Vagina (tissue), 2 donors: ENCODE results near the gene KIRREL3. TPM values are rescaled to one million over a fixed set of nuclear protein-coding genes. Genes with fewer than 3 reads are reported as not detected.

Source experiments
- DNase-seq, 2 donors: peaks; one replicate each; pipeline ENCODE4 v3.0.0-alpha.2; 2017; ENCODE audit errors: extremely low spot score in 2 of 2
- H3K27ac ChIP-seq: fragments of 200-600 bp; sonication (generic); one replicate; pipeline ENCODE4 v1.5.1; 2019
- H3K27me3 ChIP-seq: fragments of 200-600 bp; sonication (generic); one replicate; pipeline ENCODE4 v1.5.1; 2019
- H3K36me3 ChIP-seq, 2 donors: fragments of 200-600 bp; sonication (generic); one replicate each; pipeline ENCODE4 v1.5.1; 2017 to 2019
- H3K4me1 ChIP-seq: fragments of 200-600 bp; sonication (generic); one replicate; pipeline ENCODE4 v1.5.1; 2019
- H3K4me3 ChIP-seq, 2 donors: fragments of 200-600 bp; sonication (generic); 1 replicate in 1 of 2; 2 replicates in 1 of 2; pipeline ENCODE4 v1.5.1; 2016 to 2019
- H3K9me3 ChIP-seq: fragments of 200-600 bp; sonication (generic); one replicate; pipeline ENCODE4 v1.5.1; 2019
- POLR2A ChIP-seq, 2 donors: fragments of 450-650 bp; IDR thresholded peaks; one replicate each; pipeline ENCODE4 v1.6.1; 2017; ENCODE audit warnings: antibody characterized with exemption in 2 of 2, mild to moderate bottlenecking in 2 of 2, moderate library complexity in 2 of 2
- POLR2AphosphoS5 ChIP-seq, 2 donors: sonication (generic); formaldehyde crosslinking; IDR thresholded peaks; one replicate each; pipeline ENCODE4 v1.9.0; 2017; ENCODE audit warnings: antibody characterized with exemption in 2 of 2, mild to moderate bottlenecking in 2 of 2, low read depth in 1 of 2; ENCODE audit not compliant: insufficient read depth in 1 of 2
- intact Hi-C: fragments of 100-400 bp; cut with DNase I; formaldehyde crosslinking; loops from one replicate; pipeline ENCODE4 v1.15.1; 2023
- total RNA-seq: library from RNA; depleted of rRNA; stranded (reverse); fragments of >200 nt; gene quantifications from one replicate; pipeline ENCODE4 v1.2.3, GENCODE V29; 2016
- TF ChIP-seq, protein P1 (sequence below), 3 experiments: fragments of 450-650 bp in 2 of 3; fragments of 200-600 bp in 1 of 3; sonication (generic) in 1 of 3; IDR thresholded peaks; one replicate each; pipeline ENCODE4 v1.5.1; 2017 to 2019; ENCODE audit warnings: antibody characterized with exemption in 3 of 3, mild to moderate bottlenecking in 2 of 3, moderate library complexity in 2 of 3

KIRREL3 gene
- total RNA-seq, 1 donor from 2014 or later, result not detected

GRCh38 chr11:126514061-126514693, 486.4 kb downstream of the KIRREL3 start:
- TF ChIP-seq, protein P1, sequence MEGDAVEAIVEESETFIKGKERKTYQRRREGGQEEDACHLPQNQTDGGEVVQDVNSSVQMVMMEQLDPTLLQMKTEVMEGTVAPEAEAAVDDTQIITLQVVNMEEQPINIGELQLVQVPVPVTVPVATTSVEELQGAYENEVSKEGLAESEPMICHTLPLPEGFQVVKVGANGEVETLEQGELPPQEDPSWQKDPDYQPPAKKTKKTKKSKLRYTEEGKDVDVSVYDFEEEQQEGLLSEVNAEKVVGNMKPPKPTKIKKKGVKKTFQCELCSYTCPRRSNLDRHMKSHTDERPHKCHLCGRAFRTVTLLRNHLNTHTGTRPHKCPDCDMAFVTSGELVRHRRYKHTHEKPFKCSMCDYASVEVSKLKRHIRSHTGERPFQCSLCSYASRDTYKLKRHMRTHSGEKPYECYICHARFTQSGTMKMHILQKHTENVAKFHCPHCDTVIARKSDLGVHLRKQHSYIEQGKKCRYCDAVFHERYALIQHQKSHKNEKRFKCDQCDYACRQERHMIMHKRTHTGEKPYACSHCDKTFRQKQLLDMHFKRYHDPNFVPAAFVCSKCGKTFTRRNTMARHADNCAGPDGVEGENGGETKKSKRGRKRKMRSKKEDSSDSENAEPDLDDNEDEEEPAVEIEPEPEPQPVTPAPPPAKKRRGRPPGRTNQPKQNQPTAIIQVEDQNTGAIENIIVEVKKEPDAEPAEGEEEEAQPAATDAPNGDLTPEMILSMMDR (IDR thresholded peaks at IDR 0.05), result no peak
- TF ChIP-seq POLR2A (IDR thresholded peaks at IDR 0.05) (no peak), POLR2AphosphoS5 (IDR thresholded peaks at IDR 0.05; ENCODE audit: insufficient read depth in 1 of 2, low read depth in 1 of 2) (no peak)
- Histone ChIP-seq H3K27me3 (no peaks in the 10 kb centered on the region), H3K27ac (no peak overlapping the region), H3K9me3 (no peaks in the 10 kb centered on the region), H3K36me3 (no peaks in the 10 kb centered on the region), H3K4me3 (no peak overlapping the region), H3K4me1 (no peaks in the 10 kb centered on the region)
- no peak for DNase-seq
- intact Hi-C loops, result no loop called here

GRCh38 chr11:126512741-126513715, 487.5 kb downstream of the KIRREL3 start:
- no peak for DNase-seq
- Histone ChIP-seq H3K36me3 (no peaks in the 10 kb centered on the region), H3K9me3 (no peaks in the 10 kb centered on the region), H3K27me3 (no peaks in the 10 kb centered on the region), H3K4me1 (no peaks in the 10 kb centered on the region), H3K27ac (no peak overlapping the region), H3K4me3 (no peak overlapping the region)
- intact Hi-C loops, result no loop called here
- TF ChIP-seq POLR2AphosphoS5 (IDR thresholded peaks at IDR 0.05; ENCODE audit: insufficient read depth in 1 of 2, low read depth in 1 of 2), result no peak
- TF ChIP-seq, protein P1 (IDR thresholded peaks at IDR 0.05), result no peak
- no peak for TF ChIP-seq POLR2A (IDR thresholded peaks at IDR 0.05)

- intact Hi-C loops, result no loop called here
- no peaks in the 10 kb centered on the region for H3K27me3 ChIP-seq
- no peak overlapping the region for H3K27ac ChIP-seq
- TF ChIP-seq, protein P1 (IDR thresholded peaks at IDR 0.05), result no peak
- TF ChIP-seq POLR2AphosphoS5 (IDR thresholded peaks at IDR 0.05; ENCODE audit: insufficient read depth in 1 of 2, low read depth in 1 of 2), result no peak
- no peak for TF ChIP-seq POLR2A (IDR thresholded peaks at IDR 0.05)
- no peaks in the 10 kb centered on the region for H3K4me1 ChIP-seq
- H3K4me3 ChIP-seq, result no peak overlapping the region
- H3K9me3 ChIP-seq, result no peaks in the 10 kb centered on the region
- DNase-seq, result no peak
- H3K36me3 ChIP-seq, result no peaks in the 10 kb centered on the region
These were observed 488.3 kb downstream of the KIRREL3 start for GRCh38 chr11:126512251-126512650.

GRCh38 chr11:126511475-126512115, 489.0 kb downstream of the KIRREL3 start:
- H3K9me3 ChIP-seq, result no peaks in the 10 kb centered on the region
- H3K4me1 ChIP-seq, result no peaks in the 10 kb centered on the region
- H3K36me3 ChIP-seq, result no peaks in the 10 kb centered on the region
- TF ChIP-seq POLR2A (IDR thresholded peaks at IDR 0.05) (no peak), POLR2AphosphoS5 (IDR thresholded peaks at IDR 0.05; ENCODE audit: insufficient read depth in 1 of 2, low read depth in 1 of 2) (no peak)
- TF ChIP-seq, protein P1 (IDR thresholded peaks at IDR 0.05), result no peak
- H3K4me3 ChIP-seq, result no peak overlapping the region
- H3K27ac ChIP-seq, result no peak overlapping the region
- no peaks in the 10 kb centered on the region for H3K27me3 ChIP-seq
- intact Hi-C loops, result no loop called here
- DNase-seq, result no peak
